LNCaP clone FGC (cell line): ENCODE data around the gene RAD51B.

Source experiments
- DNase-seq: peaks from one replicate; pipeline ENCODE4 v3.0.0-alpha.2; 2011; ENCODE audit warnings: low read depth
- H3K4me3 ChIP-seq: 2 replicates; pipeline ENCODE4 v1.5.1; 2011; ENCODE audit warnings: mild to moderate bottlenecking, low read depth, low read length, control low read depth
- CTCF ChIP-seq: IDR thresholded peaks from 2 replicates; pipeline ENCODE4 v1.5.1; 2012; ENCODE audit warnings: mild to moderate bottlenecking; ENCODE audit not compliant: control insufficient read depth, insufficient read depth; ENCODE audit errors: extremely low read depth

Gene RAD51B

GRCh38 chr14:68269136-68269927 lies 449.8 kb downstream of the RAD51B start:
- no peak for DNase-seq
- no peak for TF ChIP-seq CTCF
- H3K4me3 ChIP-seq = no peak overlapping the region

- no peak for DNase-seq
- no peak overlapping the region for H3K4me3 ChIP-seq
- no peak for TF ChIP-seq CTCF
These were observed 450.8 kb downstream of the RAD51B start for GRCh38 chr14:68270342-68270741.

GRCh38 chr14:68271913-68272391 lies 452.4 kb downstream of the RAD51B start:
- H3K4me3 ChIP-seq = no peak overlapping the region
- DNase-seq = no peak
- TF ChIP-seq CTCF = no peak

GRCh38 chr14:68273413-68273812 lies 453.8 kb downstream of the RAD51B start:
- H3K4me3 ChIP-seq = no peak overlapping the region
- no peak for DNase-seq
- no peak for TF ChIP-seq CTCF

- H3K4me3 ChIP-seq = no peak overlapping the region
- TF ChIP-seq CTCF = no peak
- no peak for DNase-seq
These were observed 455.1 kb downstream of the RAD51B start for GRCh38 chr14:68274725-68275124.

GRCh38 chr14:68278576-68279436 lies 459.2 kb downstream of the RAD51B start:
- TF ChIP-seq CTCF = no peak
- no peak for DNase-seq
- H3K4me3 ChIP-seq = no peak overlapping the region
